Thyroid gland (tissue), 4 donors: Measurements from ENCODE around the gene GNB5. TPM values are rescaled to one million over a fixed set of nuclear protein-coding genes. Genes with fewer than 3 reads are reported as not detected.

Source experiments
- DNase-seq, 2 donors: peaks; one replicate each; pipeline ENCODE4 v3.0.0-alpha.2; 2019
- H3K27ac ChIP-seq, 3 donors: fragments of 200-600 bp; sonication (generic); 1 replicate in 2 of 3; 2 replicates in 1 of 3; pipeline ENCODE4 v1.5.1; 2016 to 2019; ENCODE audit warnings: mild to moderate bottlenecking in 1 of 3, moderate library complexity in 1 of 3
- H3K27me3 ChIP-seq: fragments of 200-600 bp; sonication (generic); one replicate; pipeline ENCODE4 v1.5.1; 2019
- H3K36me3 ChIP-seq, 2 donors: fragments of 200-600 bp; sonication (generic); one replicate each; pipeline ENCODE4 v1.5.1; 2016 to 2019
- H3K4me1 ChIP-seq, 2 donors: fragments of 200-600 bp; sonication (generic); one replicate each; pipeline ENCODE4 v1.5.1; 2017 to 2019
- H3K4me3 ChIP-seq, 3 donors: fragments of 200-600 bp; sonication (generic); replicated peaks in 1 of 3; 1 replicate in 2 of 3; 2 replicates in 1 of 3; pipeline ENCODE4 v1.5.1; 2016; ENCODE audit warnings: mild to moderate bottlenecking in 1 of 3
- H3K9me3 ChIP-seq: fragments of 200-600 bp; sonication (generic); one replicate; pipeline ENCODE4 v1.5.1; 2017
- POLR2A ChIP-seq, 2 donors: fragments of 450-650 bp; IDR thresholded peaks; one replicate each; pipeline ENCODE4 v1.6.1; 2017; ENCODE audit warnings: antibody characterized with exemption in 2 of 2, mild to moderate bottlenecking in 2 of 2, moderate library complexity in 1 of 2
- WGBS, 2 donors: methylation state at CpG; one replicate each; pipeline ENCODE4 v1.1.5; 2017; 5-methylcytosine and 5-hydroxymethylcytosine counted together
- intact Hi-C: fragments of 100-400 bp; cut with DNase I; formaldehyde crosslinking; loops from one replicate; pipeline ENCODE4 v1.15.1; 2023
- total RNA-seq, 4 donors: library from RNA; depleted of rRNA; stranded (reverse); fragments of >200 nt; gene quantifications; one replicate each; pipeline ENCODE4 v1.2.3, GENCODE V29; 2016
- TF ChIP-seq, protein P1 (sequence below), 6 experiments: fragments of 200-600 bp in 3 of 6; fragments of 450-650 bp in 3 of 6; sonication (generic) in 3 of 6; IDR thresholded peaks; one replicate each; pipeline ENCODE4 v1.5.1; 2016 to 2019; ENCODE audit warnings: antibody characterized with exemption in 6 of 6, mild to moderate bottlenecking in 2 of 6, inconsistent platforms in 1 of 6, moderate library complexity in 1 of 6

Gene GNB5
- total RNA-seq, 4 donors from 2014 or later = 49.6 to 62.1 (median 54.4) TPM

DNA sequence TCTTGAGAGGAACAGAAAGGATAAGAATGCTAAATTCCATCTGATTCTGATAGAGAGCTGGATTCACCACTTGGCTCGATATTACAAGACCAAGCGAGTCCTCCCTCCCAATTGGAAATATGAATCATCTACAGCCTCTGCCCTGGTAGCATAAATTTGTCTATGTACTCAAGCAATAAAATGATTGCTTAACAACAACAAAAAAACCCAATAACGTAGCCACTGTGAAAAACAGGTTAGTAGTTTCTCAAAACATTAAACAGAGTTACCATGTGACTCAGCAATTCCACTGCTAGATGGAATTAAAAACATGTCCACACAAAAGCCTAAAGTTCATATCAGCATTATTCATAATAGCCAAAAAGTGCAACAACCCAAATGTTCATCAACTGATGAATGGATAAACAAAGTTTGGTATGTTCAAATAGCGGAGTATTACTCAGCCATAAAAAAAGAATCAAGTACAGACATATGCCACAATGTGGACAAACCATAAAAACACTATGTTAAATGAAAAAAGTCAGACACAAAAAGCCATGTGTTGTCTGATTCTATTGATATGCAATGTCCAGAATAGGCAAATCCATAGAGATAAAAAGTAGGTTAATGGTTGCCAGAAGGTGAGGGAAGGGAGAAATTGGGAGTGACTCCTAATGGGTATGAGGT, 95.5 kb downstream of the GNB5 start:
- DNase-seq = no peak
- Histone ChIP-seq H3K27ac (no peak overlapping the region), H3K36me3 (no peaks in the 10 kb centered on the region), H3K4me3 (no peak overlapping the region), H3K27me3 (no peaks in the 10 kb centered on the region), H3K4me1 (peaks cover 0 to 18% of the 10 kb centered on the region in 2 donors), H3K9me3 (no peaks in the 10 kb centered on the region)
- no peak for TF ChIP-seq POLR2A (IDR thresholded peaks at IDR 0.05)
- TF ChIP-seq, protein P1, sequence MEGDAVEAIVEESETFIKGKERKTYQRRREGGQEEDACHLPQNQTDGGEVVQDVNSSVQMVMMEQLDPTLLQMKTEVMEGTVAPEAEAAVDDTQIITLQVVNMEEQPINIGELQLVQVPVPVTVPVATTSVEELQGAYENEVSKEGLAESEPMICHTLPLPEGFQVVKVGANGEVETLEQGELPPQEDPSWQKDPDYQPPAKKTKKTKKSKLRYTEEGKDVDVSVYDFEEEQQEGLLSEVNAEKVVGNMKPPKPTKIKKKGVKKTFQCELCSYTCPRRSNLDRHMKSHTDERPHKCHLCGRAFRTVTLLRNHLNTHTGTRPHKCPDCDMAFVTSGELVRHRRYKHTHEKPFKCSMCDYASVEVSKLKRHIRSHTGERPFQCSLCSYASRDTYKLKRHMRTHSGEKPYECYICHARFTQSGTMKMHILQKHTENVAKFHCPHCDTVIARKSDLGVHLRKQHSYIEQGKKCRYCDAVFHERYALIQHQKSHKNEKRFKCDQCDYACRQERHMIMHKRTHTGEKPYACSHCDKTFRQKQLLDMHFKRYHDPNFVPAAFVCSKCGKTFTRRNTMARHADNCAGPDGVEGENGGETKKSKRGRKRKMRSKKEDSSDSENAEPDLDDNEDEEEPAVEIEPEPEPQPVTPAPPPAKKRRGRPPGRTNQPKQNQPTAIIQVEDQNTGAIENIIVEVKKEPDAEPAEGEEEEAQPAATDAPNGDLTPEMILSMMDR (IDR thresholded peaks at IDR 0.05) = no peak
- WGBS, 2 donors = 66 to 82% methylated on average over 4 of the region's 4 CpGs
- intact Hi-C loops = no loop called here

DNA sequence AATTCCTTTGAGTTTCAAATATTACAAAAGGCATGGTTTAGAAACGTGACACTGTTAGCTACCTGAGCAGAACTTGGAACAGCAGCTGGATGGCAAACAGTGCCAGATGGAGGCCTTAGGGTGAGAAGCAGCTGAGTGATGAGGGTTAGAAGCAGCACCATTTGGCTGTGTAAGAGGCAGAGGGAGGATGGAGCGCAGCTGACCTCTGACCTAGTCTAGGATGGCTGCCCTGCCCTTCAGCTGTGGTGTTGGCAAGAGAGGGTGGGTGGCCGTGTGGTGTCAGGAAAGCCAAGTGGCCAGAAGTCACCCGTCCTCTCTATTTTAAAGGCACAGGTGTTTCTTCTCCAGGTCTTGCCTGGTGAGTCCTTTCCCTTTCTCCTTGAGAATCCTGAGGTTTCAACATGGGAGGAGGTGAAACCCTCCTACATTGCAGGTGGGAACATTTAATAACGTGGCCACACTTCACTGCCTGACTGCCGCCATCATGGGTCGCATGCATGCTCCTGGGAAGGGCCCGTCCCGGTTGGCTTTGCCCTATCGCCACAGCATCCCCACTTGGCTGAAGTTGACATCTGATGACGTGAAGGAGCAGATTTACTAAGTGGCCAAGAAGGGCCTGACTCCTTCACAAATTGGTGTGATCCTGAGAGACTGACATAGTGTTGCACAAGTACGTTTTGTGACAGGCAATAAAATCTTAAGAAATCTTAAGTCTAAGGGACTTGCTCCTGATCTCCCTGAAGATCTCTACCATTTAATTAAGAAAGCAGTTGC, 96.2 kb downstream of the GNB5 start:
- H3K9me3 ChIP-seq = no peaks in the 10 kb centered on the region
- H3K27ac ChIP-seq = no peak overlapping the region
- DNase-seq = no peak
- TF ChIP-seq, protein P1 (IDR thresholded peaks at IDR 0.05) = no peak
- TF ChIP-seq POLR2A (IDR thresholded peaks at IDR 0.05) = no peak
- H3K36me3 ChIP-seq = no peaks in the 10 kb centered on the region
- H3K27me3 ChIP-seq = no peaks in the 10 kb centered on the region
- intact Hi-C loops = no loop called here
- peaks cover 0 to 18% of the 10 kb centered on the region in 2 donors for H3K4me1 ChIP-seq
- WGBS, 2 donors = 89 to 91% methylated on average over 12 of the region's 12 CpGs
- no peak overlapping the region for H3K4me3 ChIP-seq

DNA sequence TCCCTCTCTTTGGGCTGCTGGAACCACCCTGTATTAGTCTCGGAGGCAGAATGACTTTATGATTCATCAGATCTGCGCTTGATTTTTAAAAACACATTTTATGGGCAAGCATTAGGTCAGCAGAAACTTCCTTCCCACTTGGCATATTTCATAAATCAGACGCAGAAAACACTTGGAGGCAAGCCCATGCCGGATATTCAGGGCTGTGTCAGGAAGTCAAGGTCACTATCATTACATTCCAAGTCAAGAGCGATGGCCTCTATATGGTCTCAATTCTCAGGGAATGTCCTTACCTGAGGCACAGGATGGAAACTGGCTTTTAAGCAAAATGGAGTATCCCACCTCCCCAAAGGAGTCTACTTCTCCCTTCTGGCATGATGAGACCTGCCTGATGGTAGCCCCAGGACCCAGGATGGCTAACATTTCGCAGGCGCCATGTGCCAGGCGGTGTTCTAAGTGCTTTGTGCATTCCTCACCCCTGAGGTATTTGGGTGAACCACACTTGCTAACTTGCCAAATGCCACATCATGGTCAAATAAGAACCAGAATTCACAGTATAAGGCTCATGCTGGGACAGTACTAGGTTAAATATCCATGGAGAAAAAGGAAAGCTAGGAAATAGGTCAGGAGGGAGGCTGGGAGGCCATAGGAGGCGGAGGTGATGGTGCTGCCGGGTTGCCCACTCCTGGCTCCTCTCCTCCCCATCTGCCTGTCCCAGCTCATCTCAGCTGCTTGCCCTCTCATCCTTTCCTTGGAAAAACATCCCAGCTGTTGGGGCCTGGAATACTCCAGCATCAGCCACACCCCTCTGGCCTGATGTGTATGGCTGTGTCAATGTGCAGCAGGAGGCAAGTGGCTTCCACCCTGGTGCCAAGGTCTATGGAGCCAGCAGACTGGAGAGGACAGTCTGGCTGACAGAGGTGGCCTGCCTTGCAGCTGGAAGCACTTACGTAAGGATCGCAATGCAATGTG, 97.4 kb downstream of the GNB5 start:
- TF ChIP-seq POLR2A (IDR thresholded peaks at IDR 0.05) = no peak
- TF ChIP-seq, protein P1 (IDR thresholded peaks at IDR 0.05) = no peak
- H3K4me1 ChIP-seq = peaks cover 0 to 18% of the 10 kb centered on the region in 2 donors
- no peaks in the 10 kb centered on the region for H3K27me3 ChIP-seq
- no peak overlapping the region for H3K4me3 ChIP-seq
- H3K27ac ChIP-seq = no peak overlapping the region
- DNase-seq = peak in 1 of 2 donors; percentile 20
- intact Hi-C loops = no loop called here
- H3K36me3 ChIP-seq = no peaks in the 10 kb centered on the region
- H3K9me3 ChIP-seq = no peaks in the 10 kb centered on the region
- 70 to 75% methylated on average over 11 to 12 of the region's 12 CpGs for WGBS, 2 donors

DNA sequence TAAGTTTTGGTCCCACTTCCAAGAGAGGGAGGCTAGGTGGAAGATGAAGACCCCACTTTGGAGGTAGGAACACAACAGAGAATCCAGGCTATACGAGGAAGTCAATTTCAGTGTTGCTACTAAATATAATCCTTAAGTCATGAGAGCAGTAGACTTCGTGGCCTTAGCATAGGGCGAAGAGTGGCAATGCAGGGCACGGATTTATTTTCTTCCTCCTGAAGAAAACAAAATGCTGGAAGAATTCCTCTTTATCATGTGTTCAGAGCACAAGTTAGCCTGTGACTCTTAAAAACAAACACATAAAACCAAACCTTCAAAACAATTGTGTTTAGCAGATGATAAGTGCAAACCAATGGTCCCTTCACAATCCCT, 98.0 kb downstream of the GNB5 start:
- no peak for TF ChIP-seq POLR2A (IDR thresholded peaks at IDR 0.05)
- TF ChIP-seq, protein P1 (IDR thresholded peaks at IDR 0.05) = no peak
- Histone ChIP-seq H3K36me3 (no peaks in the 10 kb centered on the region), H3K27ac (no peak overlapping the region), H3K9me3 (no peaks in the 10 kb centered on the region), H3K27me3 (no peaks in the 10 kb centered on the region), H3K4me3 (no peak overlapping the region), H3K4me1 (peaks cover 0 to 18% of the 10 kb centered on the region in 2 donors)
- WGBS, 2 donors = 82 to 90% methylated on average over 4 of the region's 4 CpGs
- no peak for DNase-seq
- intact Hi-C loops = no loop called here
